ENCODE measurements around the gene MAP1LC3B.

MAP1LC3B gene

GRCh38 chr16:87391950-87392820, at the start of gene MAP1LC3B:
TSS of gene MAP1LC3B (plus strand) at chr16:87392336. CDS start at chr16:87392428, 92 bp downstream.
- in situ Hi-C loops (cut with HindIII; ENCODE audit: low sequenced_read_pairs), result no loop called here

GRCh38 chr16:87342504-87342903, 49.6 kb upstream of the MAP1LC3B start:
- in situ Hi-C loops (cut with HindIII; ENCODE audit: low sequenced_read_pairs), result no loop called here

DNA sequence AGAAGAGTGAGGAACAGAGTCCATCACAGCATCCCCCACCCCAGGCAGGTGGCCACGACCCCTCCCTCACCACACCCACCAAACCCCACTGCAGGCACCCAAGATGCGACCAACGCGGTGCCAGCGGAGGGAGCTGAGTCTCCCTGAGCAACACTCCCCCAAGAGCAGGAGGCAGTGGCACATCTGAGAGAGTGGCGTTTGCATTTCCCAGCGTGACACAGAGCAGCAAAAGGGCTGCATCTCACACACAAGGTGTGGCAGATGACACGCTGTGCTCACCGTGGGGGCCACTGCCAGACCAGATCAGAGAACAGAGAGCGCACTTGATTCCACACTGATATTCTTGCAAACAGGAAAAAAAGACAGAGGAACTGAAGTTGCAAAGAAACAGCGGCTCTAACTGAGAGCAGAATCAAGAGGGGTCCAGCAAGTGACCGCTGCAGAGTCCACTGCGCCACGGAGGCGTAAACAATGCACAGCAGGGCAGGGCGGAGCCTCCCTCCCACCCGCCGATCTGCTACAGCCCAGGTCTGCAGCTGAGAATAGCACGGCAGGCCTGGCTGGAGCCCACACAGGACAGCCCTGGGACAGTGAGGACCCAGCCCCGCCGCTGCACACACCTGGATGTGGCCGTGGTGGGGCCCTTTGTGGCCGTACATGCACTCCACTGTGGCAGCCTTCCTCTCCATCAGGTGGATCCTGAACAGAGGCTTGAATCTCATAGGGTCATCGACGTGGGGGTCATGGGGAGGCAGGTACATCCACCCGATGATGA, 49.0 kb upstream of the MAP1LC3B start:
- in situ Hi-C loops (cut with HindIII; ENCODE audit: low sequenced_read_pairs), result no loop called here

- in situ Hi-C loops (cut with HindIII; ENCODE audit: low sequenced_read_pairs), result no loop called here
These were observed 48.4 kb upstream of the MAP1LC3B start for GRCh38 chr16:87343753-87344050.

- in situ Hi-C loops (cut with HindIII; ENCODE audit: low sequenced_read_pairs), result no loop called here
These were observed 47.8 kb upstream of the MAP1LC3B start for GRCh38 chr16:87344165-87344930.

DNA sequence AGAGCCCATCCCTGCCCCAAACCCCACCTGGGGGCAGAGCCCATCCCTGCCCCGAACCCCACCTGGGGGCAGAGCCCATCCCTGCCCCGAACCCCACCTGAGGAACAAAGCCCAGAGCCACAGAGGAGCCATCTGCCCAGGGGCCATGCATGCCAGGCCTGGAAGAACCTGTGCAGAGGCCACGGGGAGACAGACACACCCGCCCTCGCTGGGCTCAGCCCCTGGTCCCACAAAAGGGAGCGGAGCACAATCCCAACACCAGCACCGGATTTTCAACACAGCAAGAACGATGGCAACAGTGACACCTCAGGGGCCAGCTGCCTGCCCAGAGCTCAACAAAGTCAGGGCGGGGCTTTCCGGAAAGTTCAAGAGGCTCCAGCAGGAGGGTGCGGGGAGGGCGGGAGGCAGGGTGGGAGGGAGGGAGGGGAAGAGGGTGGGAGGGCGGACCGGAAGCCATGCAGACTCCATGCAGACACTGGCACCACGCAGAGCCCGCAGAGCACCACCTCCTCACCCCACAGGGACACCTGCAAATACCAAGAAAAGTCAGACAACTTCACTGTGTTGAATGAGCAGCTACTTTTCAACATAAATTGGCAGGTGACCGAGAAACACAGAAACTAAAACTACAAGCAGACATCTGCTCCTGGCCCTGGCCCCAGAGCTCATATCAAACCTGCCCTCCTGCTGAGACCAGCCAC, 47.1 kb upstream of the MAP1LC3B start:
- in situ Hi-C loops (cut with HindIII; ENCODE audit: low sequenced_read_pairs), result no loop called here

- in situ Hi-C loops (cut with HindIII; ENCODE audit: low sequenced_read_pairs), result no loop called here
These were observed 46.3 kb upstream of the MAP1LC3B start for GRCh38 chr16:87345726-87346424.

DNA sequence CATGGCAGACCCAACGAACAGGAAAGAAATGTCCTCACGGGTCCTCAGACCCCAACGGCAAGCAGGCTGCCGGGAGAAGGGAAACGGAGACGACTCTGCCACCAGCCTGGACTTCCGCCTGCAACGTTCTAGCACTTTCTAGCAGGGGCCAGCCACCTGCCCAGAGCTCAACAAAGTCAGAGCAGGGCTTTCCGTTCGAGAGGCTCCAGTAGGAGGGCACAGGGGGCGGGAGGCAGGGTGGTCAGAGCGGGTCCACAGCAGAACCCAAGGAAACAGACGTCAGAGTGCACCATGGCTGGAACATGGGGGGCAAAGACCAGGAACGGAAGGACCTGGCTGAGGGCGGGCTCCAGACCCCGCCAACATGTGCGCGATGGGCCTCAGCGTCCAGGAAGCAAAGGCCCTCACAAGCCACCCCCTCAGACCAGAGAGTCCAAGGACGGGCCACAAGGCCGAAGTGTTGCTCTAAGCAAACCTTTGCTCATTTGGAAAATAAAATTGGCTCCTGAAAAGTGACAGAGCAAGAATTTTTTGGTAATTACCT, 45.5 kb upstream of the MAP1LC3B start:
- in situ Hi-C loops (cut with HindIII; ENCODE audit: low sequenced_read_pairs), result no loop called here

GRCh38 chr16:87347932-87348615, 44.1 kb upstream of the MAP1LC3B start:
- in situ Hi-C loops (cut with HindIII; ENCODE audit: low sequenced_read_pairs), result no loop called here

DNA sequence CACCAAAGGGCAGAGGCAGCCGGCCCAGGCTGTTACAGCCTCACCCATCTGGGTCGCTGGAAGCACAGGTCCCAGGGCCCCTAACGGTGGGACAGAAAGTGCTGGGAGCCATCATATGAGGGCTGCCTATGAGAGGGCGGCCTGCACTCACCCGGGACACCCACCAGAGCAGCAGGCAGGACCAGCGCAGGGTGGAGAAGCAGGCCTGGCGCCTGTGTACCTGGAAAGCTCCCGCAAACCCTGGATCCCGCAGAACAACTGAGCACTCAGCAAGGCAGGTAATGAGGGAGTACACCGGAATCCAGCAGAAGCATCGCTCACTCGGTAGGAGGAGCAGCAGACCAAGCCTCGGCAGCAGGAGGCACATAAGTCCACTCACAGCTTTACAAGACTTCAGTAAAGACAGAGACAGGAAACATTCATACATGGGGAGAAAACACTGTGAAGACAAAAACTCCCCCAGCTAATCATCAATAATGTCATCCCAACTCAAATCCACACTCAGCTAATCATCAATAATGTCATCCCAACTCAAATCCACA, 43.4 kb upstream of the MAP1LC3B start:
- in situ Hi-C loops (cut with HindIII; ENCODE audit: low sequenced_read_pairs), result no loop called here

- in situ Hi-C loops (cut with HindIII; ENCODE audit: low sequenced_read_pairs), result no loop called here
These were observed 42.1 kb upstream of the MAP1LC3B start for GRCh38 chr16:87350031-87350430.

- in situ Hi-C loops (cut with HindIII; ENCODE audit: low sequenced_read_pairs), result no loop called here
These were observed 41.3 kb upstream of the MAP1LC3B start for GRCh38 chr16:87350681-87351319.

DNA sequence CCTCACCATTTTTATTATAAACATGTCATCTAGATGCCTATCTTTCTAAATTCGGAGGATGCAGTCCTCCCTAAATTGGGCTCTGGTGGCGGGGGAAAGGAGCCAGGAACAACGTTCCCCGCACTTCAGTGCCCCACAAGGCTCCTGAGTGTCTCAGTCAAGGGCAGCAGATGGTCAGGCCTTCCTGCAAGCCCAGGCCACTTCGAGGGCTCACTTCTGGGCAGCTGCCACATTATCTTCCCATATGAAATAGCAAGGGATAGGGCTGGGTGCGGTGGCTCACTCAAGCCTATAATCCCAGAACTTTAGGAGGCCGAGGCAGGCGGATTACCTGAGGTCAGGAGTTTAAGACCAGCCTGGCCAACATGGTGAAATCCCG, 40.8 kb upstream of the MAP1LC3B start:
- in situ Hi-C loops (cut with HindIII; ENCODE audit: low sequenced_read_pairs), result no loop called here

GRCh38 chr16:87352818-87353217, 39.3 kb upstream of the MAP1LC3B start:
- in situ Hi-C loops (cut with HindIII; ENCODE audit: low sequenced_read_pairs), result no loop called here

- in situ Hi-C loops (cut with HindIII; ENCODE audit: low sequenced_read_pairs), result no loop called here
These were observed 38.5 kb upstream of the MAP1LC3B start for GRCh38 chr16:87353613-87354012.

DNA sequence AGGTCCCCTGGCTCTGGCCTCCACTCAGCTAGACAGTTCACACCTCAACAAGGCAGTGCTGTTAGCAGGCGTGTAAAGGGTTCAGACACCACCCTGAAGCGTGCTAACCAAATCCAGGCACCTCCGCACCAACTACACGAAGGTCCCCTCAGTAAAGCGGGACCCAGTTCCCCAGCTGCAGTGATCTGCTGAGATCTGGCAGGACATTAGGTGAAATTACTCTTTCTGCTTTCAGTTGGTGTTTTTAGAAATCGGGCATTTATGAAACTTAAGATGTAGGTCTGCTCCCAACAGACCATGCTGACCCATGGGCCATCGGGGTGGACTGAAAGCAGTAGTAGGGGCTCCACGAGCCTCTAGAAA, 35.7 kb upstream of the MAP1LC3B start:
- in situ Hi-C loops (cut with HindIII; ENCODE audit: low sequenced_read_pairs), result no loop called here

- in situ Hi-C loops (cut with HindIII; ENCODE audit: low sequenced_read_pairs), result no loop called here
These were observed 33.9 kb upstream of the MAP1LC3B start for GRCh38 chr16:87358250-87358649.

- in situ Hi-C loops (cut with HindIII; ENCODE audit: low sequenced_read_pairs), result no loop called here
These were observed 33.4 kb upstream of the MAP1LC3B start for GRCh38 chr16:87358696-87359095.

GRCh38 chr16:87359121-87359520, 33.0 kb upstream of the MAP1LC3B start:
- in situ Hi-C loops (cut with HindIII; ENCODE audit: low sequenced_read_pairs), result no loop called here

Data from DLD1 (cell line).